K562 (cell line): Measurements from ENCODE around the gene STK16. TPM values are rescaled to one million over a fixed set of nuclear protein-coding genes. Genes with fewer than 3 reads are reported as not detected.

Source experiments
- ATAC-seq: fragments of 200-7000 bp; cut with Tn5 transposase; 3 replicates; pipeline ENCODE4 v1.9.1; 2020; ENCODE audit warnings: moderate library complexity
- BruUV-seq: library from RNA; stranded (reverse); fragments of 400-500 nt; replicated peaks from 2 replicates; lab custom pipeline; 2021; lab: Mats Ljungman, UMichigan
- CTCF ChIA-PET: fragments of 300-600 bp; formaldehyde crosslinking; extraction: SDS; loops from one replicate; lab custom pipeline; 2021; ENCODE audit warnings: low intra/inter-chr PET ratio; lab: Yijun Ruan, JAX
- POLR2A ChIA-PET: fragments of 300-600, 350-650 bp; sonication (Branson Sonifier 250); formaldehyde crosslinking; extraction: SDS; loops from one replicate; lab custom pipeline; 2021; ENCODE audit warnings: antibody characterized with exemption, inconsistent platforms; lab: Yijun Ruan, JAX
- DNase-seq, 4 experiments: peaks; one replicate each; pipeline versions ENCODE4 v3.0.0 to v3.0.0-alpha.2; 2011 to 2018; ENCODE audit warnings: low spot score in 3 of 4, mixed read lengths in 3 of 4; ENCODE audit errors: extremely low read depth in 1 of 4
- FAIRE-seq: peaks from 2 replicates; lab custom pipeline; 2011; peaks lifted over from hg19 to GRCh38; lab: Jason Lieb, UNC
- H2AFZ ChIP-seq: 2 replicates; pipeline ENCODE4 v1.6.0; 2011; ENCODE audit warnings: low read depth, low read length, control low read depth, inconsistent platforms
- H3K27ac ChIP-seq: fragments of 200-600 bp; 3 replicates; pipeline ENCODE4 v1.8.0; 2011; ENCODE audit warnings: low read depth, mild to moderate bottlenecking, control low read depth, inconsistent platforms, low read length, moderate library complexity, mixed read lengths; ENCODE audit errors: extremely low read depth
- H3K27me3 ChIP-seq, 2 experiments: fragments of 300-600 bp in 1 of 2; 2 replicates in 1 of 2; 3 replicates in 1 of 2; pipeline versions ENCODE4 v1.6.0 to v1.8.0; 2011; ENCODE audit warnings: inconsistent platforms in 2 of 2, low read length in 2 of 2, mild to moderate bottlenecking in 1 of 2, mixed read lengths in 1 of 2, moderate library complexity in 1 of 2; ENCODE audit not compliant: control insufficient read depth in 2 of 2, insufficient read depth in 2 of 2
- H3K36me3 ChIP-seq: fragments of 300-600 bp; 3 replicates; pipeline ENCODE4 v1.8.0; 2011; ENCODE audit warnings: mild to moderate bottlenecking, low read length, inconsistent platforms; ENCODE audit not compliant: control insufficient read depth, insufficient read depth
- H3K4me1 ChIP-seq, 2 experiments: fragments of 200-600 bp in 1 of 2; replicated peaks in 1 of 2; 2 replicates in 1 of 2; 3 replicates in 1 of 2; pipeline versions ENCODE4 v1.5.1 to v1.8.0; 2011; ENCODE audit warnings: inconsistent platforms in 2 of 2, low read length in 2 of 2, mild to moderate bottlenecking in 1 of 2, mixed read lengths in 1 of 2, moderate library complexity in 1 of 2; ENCODE audit not compliant: control insufficient read depth in 2 of 2, insufficient read depth in 2 of 2
- H3K4me2 ChIP-seq: 2 replicates; pipeline ENCODE4 v1.6.1; 2011; ENCODE audit warnings: low read length, control low read depth, inconsistent platforms, mixed read lengths; ENCODE audit not compliant: insufficient read depth
- H3K4me3 ChIP-seq: fragments of 200-600 bp; sonication (generic), shearing (Covaris generic); 2 replicates; pipeline ENCODE4 v1.5.1; 2016; ENCODE audit warnings: control low read depth, inconsistent platforms
- H3K79me2 ChIP-seq: fragments of 200-600 bp; 3 replicates; pipeline ENCODE4 v1.8.0; 2011; ENCODE audit warnings: low read length, inconsistent platforms; ENCODE audit not compliant: control insufficient read depth, insufficient read depth
- H3K9ac ChIP-seq, 2 experiments: 2 replicates each; pipeline versions ENCODE4 v1.6.0 to v1.6.1; 2011; ENCODE audit warnings: low read depth in 2 of 2, low read length in 2 of 2, control low read depth in 1 of 2, inconsistent platforms in 1 of 2, mild to moderate bottlenecking in 1 of 2, mixed read lengths in 1 of 2; ENCODE audit not compliant: insufficient read depth in 1 of 2
- H3K9me1 ChIP-seq: one replicate; pipeline ENCODE4 v1.6.0; 2011; ENCODE audit warnings: inconsistent platforms, mild to moderate bottlenecking, low read length, moderate library complexity; ENCODE audit not compliant: control insufficient read depth, insufficient read depth
- H3K9me3 ChIP-seq: replicated peaks from 2 replicates; pipeline ENCODE4 v1.5.1; 2011; ENCODE audit warnings: low read depth, low read length, inconsistent platforms; ENCODE audit not compliant: control insufficient read depth, insufficient read depth
- H4K20me1 ChIP-seq: replicated peaks from 2 replicates; pipeline ENCODE4 v1.6.1; 2011; ENCODE audit warnings: low read length, inconsistent platforms, mixed read lengths; ENCODE audit not compliant: control insufficient read depth, insufficient read depth
- NFIC ChIP-seq: fragments of 450-650 bp; IDR thresholded peaks from 2 replicates; pipeline ENCODE4 v1.6.1; 2017; ENCODE audit warnings: mild to moderate bottlenecking, inconsistent platforms
- POLR2G ChIP-seq: fragments of 200-400 bp; formaldehyde crosslinking; IDR thresholded peaks from 2 replicates; pipeline ENCODE4 v1.6.1; 2017; ENCODE audit warnings: low read depth, mild to moderate bottlenecking, antibody characterized with exemption, low read length, moderate library complexity
- WGBS: fragments of 100-300 bp; shearing (Covaris generic); methylation state at CpG from one replicate; pipeline ENCODE4 v1.1.6; 2016; ENCODE audit warnings: low coverage, mixed read lengths; ENCODE audit not compliant: insufficient coverage; ENCODE audit errors: missing lambda C conversion rate; 5-methylcytosine and 5-hydroxymethylcytosine counted together
- in situ Hi-C: fragments of 300-500 bp; cut with MboI; formaldehyde crosslinking; loops from 4 replicates; pipeline ENCODE4 v1.15.0; 2018; ENCODE audit warnings: inconsistent platforms, mixed read lengths
- intact Hi-C: fragments of 100-400 bp; cut with micrococcal nuclease; formaldehyde crosslinking; loops from 2 replicates; pipeline ENCODE4 v1.14.2; 2022
- polyA plus RNA-seq, 8 experiments: library from polyadenylated mRNA; depleted of rRNA in 4 of 8; stranded (reverse) in 5 of 8; unstranded in 3 of 8; fragments of >200 nt; fragmentation: Nextera tagmentation in 2 of 8; fragmentation: Illumina TruSeq in 1 of 8; extraction: Ambion mirVana in 2 of 8; extraction: Trizol in 1 of 8; gene quantifications; 2 replicates each; pipeline versions ENCODE4 v1.2.1 to v1.2.3, GENCODE V29; 2011 to 2014; ENCODE audit warnings: inconsistent platforms in 1 of 8, missing spikeins in 1 of 8
- total RNA-seq, 7 experiments: library from RNA; depleted of rRNA in 6 of 7; stranded (reverse); fragments of >200 nt in 6 of 7; fragmentation: Illumina TruSeq in 2 of 7; extraction: Trizol in 2 of 7; gene quantifications; 2 replicates each; pipeline versions ENCODE4 v1.2.1 to v1.2.3, GENCODE V29; 2011 to 2021; ENCODE audit warnings: low replicate concordance in 1 of 7
- TF ChIP-seq, protein P1 (sequence below): fragments of 450-650 bp; IDR thresholded peaks from 2 replicates; pipeline ENCODE4 v1.6.1; 2017; ENCODE audit warnings: antibody characterized with exemption, mild to moderate bottlenecking

STK16 gene
- total and polyA plus RNA-seq, 9 of the 15 experiments (the other 6 are each of a cell fraction or from before 2014, with no cell fraction given): 5.4 to 36.2 (median 17.8) TPM

DNA sequence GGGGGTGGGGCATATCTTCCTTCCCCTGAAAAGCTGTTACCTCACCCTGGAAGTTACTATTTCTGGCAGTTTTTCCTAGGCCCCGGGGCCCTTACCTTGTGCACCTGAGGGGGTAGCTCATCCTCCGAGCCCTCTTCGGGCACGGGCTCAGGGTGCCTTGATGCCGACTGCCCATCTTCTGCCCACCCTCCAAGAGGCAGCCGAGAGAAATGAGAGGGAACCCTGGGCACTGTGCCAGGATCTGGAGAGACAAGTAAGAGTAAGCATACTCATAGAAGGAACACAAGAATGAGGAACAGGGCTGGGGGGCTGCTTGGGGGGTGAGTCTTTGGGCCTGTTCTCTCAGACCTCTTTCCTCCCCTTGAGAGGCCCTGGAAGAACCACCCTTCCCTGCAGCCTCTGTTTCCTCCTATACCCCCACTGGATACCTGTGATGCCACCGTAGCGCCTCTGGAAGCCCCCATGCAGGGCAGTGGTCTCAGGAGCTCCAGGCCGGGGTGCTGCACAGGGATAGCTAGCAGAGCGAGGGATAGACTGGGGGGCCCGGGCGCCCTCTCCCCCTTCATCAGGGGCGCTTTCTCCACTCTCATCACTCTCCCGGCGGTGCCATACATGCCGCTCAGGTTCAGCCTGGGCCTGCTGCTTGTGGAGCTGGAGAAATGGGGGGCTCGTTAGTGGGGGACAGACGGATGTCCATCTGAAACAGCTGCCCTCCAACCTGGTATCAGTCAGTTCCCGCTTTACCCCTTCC is 24.5 kb upstream of the STK16 start:
- Histone ChIP-seq H3K4me1 (peaks cover 13 to 50% of the 10 kb centered on the region in 2 experiments; a peak in 4 of 5 replicates), H3K36me3 (peaks cover 73% of the 10 kb centered on the region; the same call in 2 of the 3 replicates), H4K20me1 (0 out of 2 replicates have a peak, but pooled peaks cover 2% of the 10 kb centered on the region), H3K4me2 (no peak overlapping the region), H3K9me1 (no peaks in the 10 kb centered on the region), H3K9ac (no peak overlapping the region; a peak in 1 of 4 replicates), H3K27me3 (no peaks in the 10 kb centered on the region), H3K79me2 (peaks cover 27% of the 10 kb centered on the region), H2AFZ (no peak overlapping the region), H3K9me3 (no peaks in the 10 kb centered on the region), H3K4me3 (no peak overlapping the region), H3K27ac (no peak overlapping the region)
- no TSS peak for BruUV-seq
- ATAC-seq (no peak), FAIRE-seq (no peak), DNase-seq (no peak)
- POLR2A ChIA-PET: interaction anchor here (0.6 to 2.1 kb wide), 5 partner anchors 9 to 34 kb away, joined by 3 to 12 read pairs (median 3); partner anchors contain the start of genes ANKZF1, ATG9A and TUBA4A
- peak; percentile 82 for TF ChIP-seq NFIC
- TF ChIP-seq, protein P1, sequence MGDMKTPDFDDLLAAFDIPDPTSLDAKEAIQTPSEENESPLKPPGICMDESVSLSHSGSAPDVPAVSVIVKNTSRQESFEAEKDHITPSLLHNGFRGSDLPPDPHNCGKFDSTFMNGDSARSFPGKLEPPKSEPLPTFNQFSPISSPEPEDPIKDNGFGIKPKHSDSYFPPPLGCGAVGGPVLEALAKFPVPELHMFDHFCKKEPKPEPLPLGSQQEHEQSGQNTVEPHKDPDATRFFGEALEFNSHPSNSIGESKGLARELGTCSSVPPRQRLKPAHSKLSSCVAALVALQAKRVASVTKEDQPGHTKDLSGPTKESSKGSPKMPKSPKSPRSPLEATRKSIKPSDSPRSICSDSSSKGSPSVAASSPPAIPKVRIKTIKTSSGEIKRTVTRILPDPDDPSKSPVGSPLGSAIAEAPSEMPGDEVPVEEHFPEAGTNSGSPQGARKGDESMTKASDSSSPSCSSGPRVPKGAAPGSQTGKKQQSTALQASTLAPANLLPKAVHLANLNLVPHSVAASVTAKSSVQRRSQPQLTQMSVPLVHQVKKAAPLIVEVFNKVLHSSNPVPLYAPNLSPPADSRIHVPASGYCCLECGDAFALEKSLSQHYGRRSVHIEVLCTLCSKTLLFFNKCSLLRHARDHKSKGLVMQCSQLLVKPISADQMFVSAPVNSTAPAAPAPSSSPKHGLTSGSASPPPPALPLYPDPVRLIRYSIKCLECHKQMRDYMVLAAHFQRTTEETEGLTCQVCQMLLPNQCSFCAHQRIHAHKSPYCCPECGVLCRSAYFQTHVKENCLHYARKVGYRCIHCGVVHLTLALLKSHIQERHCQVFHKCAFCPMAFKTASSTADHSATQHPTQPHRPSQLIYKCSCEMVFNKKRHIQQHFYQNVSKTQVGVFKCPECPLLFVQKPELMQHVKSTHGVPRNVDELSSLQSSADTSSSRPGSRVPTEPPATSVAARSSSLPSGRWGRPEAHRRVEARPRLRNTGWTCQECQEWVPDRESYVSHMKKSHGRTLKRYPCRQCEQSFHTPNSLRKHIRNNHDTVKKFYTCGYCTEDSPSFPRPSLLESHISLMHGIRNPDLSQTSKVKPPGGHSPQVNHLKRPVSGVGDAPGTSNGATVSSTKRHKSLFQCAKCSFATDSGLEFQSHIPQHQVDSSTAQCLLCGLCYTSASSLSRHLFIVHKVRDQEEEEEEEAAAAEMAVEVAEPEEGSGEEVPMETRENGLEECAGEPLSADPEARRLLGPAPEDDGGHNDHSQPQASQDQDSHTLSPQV: no peak
- peak; percentile 26; the same call in 1 of the 2 replicates for TF ChIP-seq POLR2G
- intact Hi-C loops: no loop called here
- CTCF ChIA-PET: no interaction called here
- 91% methylated on average over 14 of the region's 19 CpGs for WGBS
- in situ Hi-C loops: no loop called here
